Keratinocyte (primary cell): Measurements from ENCODE around the gene BPNT1. TPM values are rescaled to one million over a fixed set of nuclear protein-coding genes. Genes with fewer than 3 reads are reported as not detected.

Experiments used
- DNase-seq: peaks from one replicate; pipeline ENCODE4 v3.0.0-alpha.2; 2011; ENCODE audit warnings: low read depth, missing footprints, low spot score
- FAIRE-seq: peaks from 2 replicates; lab custom pipeline; 2011; peaks lifted over from hg19 to GRCh38; lab: Jason Lieb, UNC
- H2AFZ ChIP-seq: 2 replicates; pipeline ENCODE4 v1.6.0; 2012; ENCODE audit warnings: low read length, control low read depth, inconsistent platforms; ENCODE audit not compliant: control insufficient read depth
- H3K27ac ChIP-seq: 2 replicates; pipeline ENCODE4 v1.5.1; 2011; ENCODE audit warnings: low read length; ENCODE audit not compliant: control insufficient read depth, insufficient read depth
- H3K27me3 ChIP-seq: 3 replicates; pipeline ENCODE4 v1.6.0; 2011; ENCODE audit warnings: low read length; ENCODE audit not compliant: control insufficient read depth, insufficient read depth; ENCODE audit errors: extremely low read depth
- H3K36me3 ChIP-seq, 2 experiments: 2 replicates in 1 of 2; 3 replicates in 1 of 2; pipeline ENCODE4 v1.5.1; 2011; ENCODE audit warnings: low read length in 2 of 2, mild to moderate bottlenecking in 1 of 2; ENCODE audit not compliant: control insufficient read depth in 2 of 2, insufficient read depth in 2 of 2; ENCODE audit errors: extremely low read depth in 1 of 2
- H3K4me1 ChIP-seq: 3 replicates; pipeline ENCODE4 v1.5.1; 2011; ENCODE audit warnings: low read length; ENCODE audit not compliant: control insufficient read depth, insufficient read depth; ENCODE audit errors: extremely low read depth
- H3K4me2 ChIP-seq: 3 replicates; pipeline ENCODE4 v1.6.0; 2011; ENCODE audit warnings: low read depth, low read length; ENCODE audit not compliant: control insufficient read depth, insufficient read depth; ENCODE audit errors: extremely low read depth
- H3K4me3 ChIP-seq, 3 experiments: fragments of 200-600 bp in 1 of 3; sonication (generic) in 1 of 3; 2 replicates in 2 of 3; 3 replicates in 1 of 3; pipeline ENCODE4 v1.5.1; 2011 to 2016; ENCODE audit warnings: low read length in 3 of 3, mild to moderate bottlenecking in 3 of 3, control low read depth in 2 of 3, inconsistent platforms in 1 of 3, low read depth in 1 of 3, mixed read lengths in 1 of 3, mixed run types in 1 of 3, moderate library complexity in 1 of 3; ENCODE audit not compliant: control insufficient read depth in 2 of 3, insufficient read depth in 2 of 3; ENCODE audit errors: extremely low read depth in 1 of 3
- H3K79me2 ChIP-seq: 2 replicates; pipeline ENCODE4 v1.6.0; 2012; ENCODE audit warnings: low read length; ENCODE audit not compliant: control insufficient read depth, insufficient read depth
- H3K9ac ChIP-seq: 3 replicates; pipeline ENCODE4 v1.6.0; 2011; ENCODE audit warnings: low read length; ENCODE audit not compliant: control insufficient read depth, insufficient read depth; ENCODE audit errors: extremely low read depth
- H3K9me1 ChIP-seq: 3 replicates; pipeline ENCODE4 v1.6.0; 2011; ENCODE audit warnings: low read length; ENCODE audit not compliant: control insufficient read depth, insufficient read depth; ENCODE audit errors: extremely low read depth
- H3K9me3 ChIP-seq: 2 replicates; pipeline ENCODE4 v1.5.1; 2012; ENCODE audit warnings: low read depth, low read length; ENCODE audit not compliant: control insufficient read depth
- H4K20me1 ChIP-seq: 3 replicates; pipeline ENCODE4 v1.6.0; 2011; ENCODE audit warnings: low read length; ENCODE audit not compliant: control insufficient read depth, insufficient read depth; ENCODE audit errors: extremely low read depth
- CTCF ChIP-seq, 3 experiments: IDR thresholded peaks in 1 of 3; conservative IDR thresholded peaks in 1 of 3; optimal IDR thresholded peaks in 1 of 3; 2 replicates in 2 of 3; 3 replicates in 1 of 3; pipeline versions ENCODE3 to v1.5.1; 2011; ENCODE audit warnings: low read length in 3 of 3, mild to moderate bottlenecking in 3 of 3, moderate library complexity in 2 of 3, control low read depth in 1 of 3, inconsistent platforms in 1 of 3; ENCODE audit not compliant: insufficient read depth in 2 of 3; ENCODE audit errors: extremely low read depth in 1 of 3
- EZH2 ChIP-seq: IDR thresholded peaks from one replicate; pipeline ENCODE4 v1.6.1; 2012; ENCODE audit warnings: inconsistent platforms, mild to moderate bottlenecking, low read length, moderate library complexity
- dilution Hi-C: fragments of 300-500 bp; cut with MboI; formaldehyde crosslinking; loops from one replicate; pipeline ENCODE4 v1.7.0; 2020; ENCODE audit warnings: low sequenced_read_pairs; ENCODE audit not compliant: extremely low pct_ligation_motif_present
- polyA minus RNA-seq, 3 experiments: library from RNA; depleted of rRNA, polyadenylated mRNA; stranded (reverse); fragments of >200 nt; gene quantifications; 1 replicate in 1 of 3; 2 replicates in 1 of 3; 3 replicates in 1 of 3; pipeline ENCODE4 v1.2.3, GENCODE V29; 2011
- polyA plus RNA-seq, 5 experiments: library from polyadenylated mRNA; depleted of rRNA in 3 of 5; stranded (reverse) in 3 of 5; stranded (forward) in 1 of 5; unstranded in 1 of 5; fragments of >200 nt; gene quantifications; 1 replicate in 1 of 5; 2 replicates in 3 of 5; 3 replicates in 1 of 5; pipeline versions ENCODE4 v1.2.1 to v1.2.3, GENCODE V29; 2011 to 2012; ENCODE audit warnings: missing spikeins in 2 of 5, low read depth in 1 of 5, low replicate concordance in 1 of 5

Gene BPNT1
- polyA plus RNA-seq (45.5 to 53.9 TPM (median 53.7 TPM) in 3 replicates), polyA minus RNA-seq (22.8 to 110 TPM (median 93.8 TPM) in 3 replicates)
- 11.4 TPM for polyA plus RNA-seq (2011; ENCODE audit: low read depth)
- polyA plus RNA-seq (2011; cell fraction: cytosol; rRNA removed): 40.9 and 64.2 TPM in 2 replicates
- 69.6 and 72.3 TPM in 2 replicates for polyA plus RNA-seq (2011; cell fraction: nucleus; rRNA removed)
- 24.3 and 29.1 TPM in 2 replicates for polyA plus RNA-seq (2012; ENCODE audit: low replicate concordance)
- 15.5 TPM for polyA minus RNA-seq (2011; cell fraction: cytosol; rRNA and poly(A)+ RNA removed)
- polyA minus RNA-seq (2011; cell fraction: nucleus; rRNA and poly(A)+ RNA removed): 19.9 and 34.5 TPM in 2 replicates

- H3K36me3 ChIP-seq: no peaks in the 10 kb centered on the region
- H4K20me1 ChIP-seq: no peaks in the 10 kb centered on the region
- H2AFZ ChIP-seq: peak within 1 kb of the TSS; percentile 92
- peak within 1 kb of the TSS; percentile 59 to 91 (median 81) for H3K4me3 ChIP-seq
- H3K27me3 ChIP-seq: no peaks in the 10 kb centered on the region
- FAIRE-seq (peak; percentile 92), DNase-seq (peak; percentile 86)
- H3K4me2 ChIP-seq: peak within 1 kb of the TSS; percentile 96
- H3K79me2 ChIP-seq: peaks cover 17% of the 10 kb centered on the region
- H3K9me3 ChIP-seq: no peaks in the 10 kb centered on the region
- no peaks in the 10 kb centered on the region for H3K9me1 ChIP-seq
- H3K9ac ChIP-seq: peak within 1 kb of the TSS; percentile 76
- H3K4me1 ChIP-seq: peaks cover 5% of the 10 kb centered on the region
- dilution Hi-C loops: no loop called here
- TF ChIP-seq EZH2: no peak
- TF ChIP-seq CTCF (optimal IDR thresholded peaks at IDR 0.05 in 1 of 3, IDR thresholded peaks at IDR 0.05 in 1 of 3, conservative IDR thresholded peaks at IDR 0.05 in 1 of 3; ENCODE audit: extremely low read depth in 1 of 3, insufficient read depth in 2 of 3, low read length in 3 of 3): peak in 1 of 3 experiments; percentile 9
- peak within 1 kb of the TSS; percentile 50 for H3K27ac ChIP-seq
Observed at GRCh38 chr1:220089650-220090556, at the start of gene BPNT1. TSS of gene BPNT1 (minus strand) at chr1:220089788. CDS start at chr1:220079846, 9,942 bp downstream.

GRCh38 chr1:220137019-220137786 lies 47.6 kb upstream of the BPNT1 start:
- Histone ChIP-seq H3K4me3 (no peak overlapping the region), H3K9me1 (no peaks in the 10 kb centered on the region), H3K79me2 (no peaks in the 10 kb centered on the region), H3K36me3 (peaks cover 2 to 24% of the 10 kb centered on the region in 2 experiments), H3K27me3 (no peaks in the 10 kb centered on the region), H4K20me1 (no peaks in the 10 kb centered on the region), H2AFZ (no peak overlapping the region), H3K27ac (no peak overlapping the region), H3K9ac (no peak overlapping the region), H3K9me3 (no peaks in the 10 kb centered on the region), H3K4me1 (no peaks in the 10 kb centered on the region), H3K4me2 (no peak overlapping the region)
- DNase-seq: no peak
- TF ChIP-seq EZH2 (no peak), CTCF (optimal IDR thresholded peaks at IDR 0.05 in 1 of 3, IDR thresholded peaks at IDR 0.05 in 1 of 3, conservative IDR thresholded peaks at IDR 0.05 in 1 of 3; ENCODE audit: extremely low read depth in 1 of 3, insufficient read depth in 2 of 3, low read length in 3 of 3) (no peak)
- FAIRE-seq: no peak
- dilution Hi-C loops: no loop called here
